ENCODE results near the gene CADM2. TPM values are rescaled to one million over a fixed set of nuclear protein-coding genes. Genes with fewer than 3 reads are reported as not detected.

The CADM2 gene
- total RNA-seq, 8 experiments from 2014 or later: 0.15 to 19.2 (median 4.8) TPM

- WGBS, 10 experiments: 0 to 86% (median 0%) methylated on average over 1 of the region's 1 CpG; no CpG with 5 or more reads in 2 of the 10 experiments
- ATAC-seq (replicated peaks in 6 of 8): no peak
- in situ Hi-C loops (cut with MboI; ENCODE audit: low pct_unique_long_range_greater_than_20kb in 2 of 9, low sequenced_read_pairs in 9 of 9, unreplicated experiment in 9 of 9): no loop called here
- Histone ChIP-seq H3K4me3 (no peak overlapping the region), H3K4me1 (replicated peaks in 1 of 2) (no peaks in the 10 kb centered on the region), H3K27ac (no peak overlapping the region)
Measured at GRCh38 chr3:84991422-84991900, 32.7 kb downstream of the CADM2 start.

GRCh38 chr3:84993956-84994355, 35.2 kb downstream of the CADM2 start:
- H3K27ac ChIP-seq: no peak overlapping the region
- ATAC-seq (replicated peaks in 6 of 8): no peak
- no peaks in the 10 kb centered on the region for H3K4me1 ChIP-seq (replicated peaks in 1 of 2)
- H3K4me3 ChIP-seq: no peak overlapping the region
- in situ Hi-C loops (cut with MboI; ENCODE audit: low pct_unique_long_range_greater_than_20kb in 2 of 9, low sequenced_read_pairs in 9 of 9, unreplicated experiment in 9 of 9): no loop called here
- 0 to 92% (median 81%) methylated on average over 2 to 4 of the region's 4 CpGs for WGBS, 10 experiments

GRCh38 chr3:84998545-84998944, 39.8 kb downstream of the CADM2 start:
- Histone ChIP-seq H3K27ac (no peak overlapping the region), H3K4me1 (replicated peaks in 1 of 2) (no peaks in the 10 kb centered on the region), H3K4me3 (no peak overlapping the region)
- 0 to 100% (median 76%) methylated on average over 1 to 3 of the region's 3 CpGs for WGBS, 10 experiments
- in situ Hi-C loops (cut with MboI; ENCODE audit: low pct_unique_long_range_greater_than_20kb in 2 of 9, low sequenced_read_pairs in 9 of 9, unreplicated experiment in 9 of 9): no loop called here
- ATAC-seq (replicated peaks in 6 of 8): no peak

GRCh38 chr3:85003479-85003878, 44.7 kb downstream of the CADM2 start:
- no peaks in the 10 kb centered on the region for H3K4me1 ChIP-seq (replicated peaks in 1 of 2)
- no peak overlapping the region for H3K4me3 ChIP-seq
- ATAC-seq (replicated peaks in 6 of 8): no peak
- in situ Hi-C loops (cut with MboI; ENCODE audit: low pct_unique_long_range_greater_than_20kb in 2 of 9, low sequenced_read_pairs in 9 of 9, unreplicated experiment in 9 of 9): no loop called here
- H3K27ac ChIP-seq: no peak overlapping the region

- ATAC-seq (replicated peaks in 6 of 8): peak in 1 of 8 experiments; percentile 38
- Histone ChIP-seq H3K4me3 (no peak overlapping the region), H3K4me1 (replicated peaks in 1 of 2) (no peaks in the 10 kb centered on the region), H3K27ac (no peak overlapping the region)
- in situ Hi-C loops (cut with MboI; ENCODE audit: low pct_unique_long_range_greater_than_20kb in 2 of 9, low sequenced_read_pairs in 9 of 9, unreplicated experiment in 9 of 9): no loop called here
- WGBS, 10 experiments: 0 to 100% (median 83%) methylated on average over 1 to 3 of the region's 3 CpGs
Measured at GRCh38 chr3:85004147-85004546, 45.4 kb downstream of the CADM2 start.

GRCh38 chr3:85005946-85006345, 47.2 kb downstream of the CADM2 start:
- no peak overlapping the region for H3K27ac ChIP-seq
- peak in 2 of 8 experiments; percentile 29 to 37 for ATAC-seq (replicated peaks in 6 of 8)
- H3K4me1 ChIP-seq (replicated peaks in 1 of 2): no peaks in the 10 kb centered on the region
- WGBS, 10 experiments: 22 to 100% (median 77%) methylated on average over 1 of the region's 1 CpG; no CpG with 5 or more reads in 4 of the 10 experiments
- H3K4me3 ChIP-seq: no peak overlapping the region
- in situ Hi-C loops (cut with MboI; ENCODE audit: low pct_unique_long_range_greater_than_20kb in 2 of 9, low sequenced_read_pairs in 9 of 9, unreplicated experiment in 9 of 9): no loop called here

- H3K27ac ChIP-seq: no peak overlapping the region
Measured at GRCh38 chr3:85007195-85008094, 48.7 kb downstream of the CADM2 start.

GRCh38 chr3:85020828-85021227, 62.0 kb downstream of the CADM2 start:
- in situ Hi-C loops (cut with MboI; ENCODE audit: low pct_unique_long_range_greater_than_20kb in 2 of 9, low sequenced_read_pairs in 9 of 9, unreplicated experiment in 9 of 9): no loop called here
- no peak overlapping the region for H3K27ac ChIP-seq
- H3K4me3 ChIP-seq: no peak overlapping the region
- 3 to 92% (median 53%) methylated on average over 1 to 5 of the region's 5 CpGs; no CpG with 5 or more reads in 1 of the 10 experiments for WGBS, 10 experiments
- ATAC-seq (replicated peaks in 6 of 8): no peak
- peaks cover 0 to 8% of the 10 kb centered on the region in 2 donors for H3K4me1 ChIP-seq (replicated peaks in 1 of 2)

More at GRCh38 chr3:85007195-85008094, 48.7 kb downstream of the CADM2 start:
- in situ Hi-C loops (cut with MboI; ENCODE audit: low pct_unique_long_range_greater_than_20kb in 2 of 9, low sequenced_read_pairs in 9 of 9, unreplicated experiment in 9 of 9): no loop called here
- WGBS, 10 experiments: 8 to 91% (median 56%) methylated on average over 1 to 7 of the region's 7 CpGs
- no peak for ATAC-seq (replicated peaks in 6 of 8)
- H3K4me1 ChIP-seq (replicated peaks in 1 of 2): no peaks in the 10 kb centered on the region
- H3K4me3 ChIP-seq: no peak overlapping the region

GRCh38 chr3:85030052-85030451, 71.3 kb downstream of the CADM2 start:
- WGBS, 10 experiments: 3 to 75% (median 36%) methylated on average over 2 to 7 of the region's 7 CpGs
- no peak overlapping the region for H3K27ac ChIP-seq
- in situ Hi-C loops (cut with MboI; ENCODE audit: low pct_unique_long_range_greater_than_20kb in 2 of 9, low sequenced_read_pairs in 9 of 9, unreplicated experiment in 9 of 9): no loop called here
- H3K4me1 ChIP-seq (replicated peaks in 1 of 2): no peaks in the 10 kb centered on the region
- ATAC-seq (replicated peaks in 6 of 8): no peak
- H3K4me3 ChIP-seq: no peak overlapping the region

- H3K4me1 ChIP-seq (replicated peaks in 1 of 2): no peaks in the 10 kb centered on the region
- WGBS, 10 experiments: 9 to 96% (median 83%) methylated on average over 1 to 2 of the region's 2 CpGs; no CpG with 5 or more reads in 3 of the 10 experiments
- in situ Hi-C loops (cut with MboI; ENCODE audit: low pct_unique_long_range_greater_than_20kb in 2 of 9, low sequenced_read_pairs in 9 of 9, unreplicated experiment in 9 of 9): no loop called here
- ATAC-seq (replicated peaks in 6 of 8): no peak
- no peak overlapping the region for H3K4me3 ChIP-seq
- no peak overlapping the region for H3K27ac ChIP-seq
Measured at GRCh38 chr3:85037203-85037602, 78.4 kb downstream of the CADM2 start.

GRCh38 chr3:85041001-85041400, 82.2 kb downstream of the CADM2 start:
- Histone ChIP-seq H3K27ac (no peak overlapping the region), H3K4me1 (replicated peaks in 1 of 2) (no peaks in the 10 kb centered on the region), H3K4me3 (no peak overlapping the region)
- 12 to 96% (median 77%) methylated on average over 3 to 4 of the region's 4 CpGs for WGBS, 10 experiments
- in situ Hi-C loops (cut with MboI; ENCODE audit: low pct_unique_long_range_greater_than_20kb in 2 of 9, low sequenced_read_pairs in 9 of 9, unreplicated experiment in 9 of 9): no loop called here
- no peak for ATAC-seq (replicated peaks in 6 of 8)

- Histone ChIP-seq H3K27ac (no peak overlapping the region), H3K4me3 (no peak overlapping the region), H3K4me1 (replicated peaks in 1 of 2) (no peaks in the 10 kb centered on the region)
- in situ Hi-C loops (cut with MboI; ENCODE audit: low pct_unique_long_range_greater_than_20kb in 2 of 9, low sequenced_read_pairs in 9 of 9, unreplicated experiment in 9 of 9): no loop called here
- no peak for ATAC-seq (replicated peaks in 6 of 8)
- 0 to 100% (median 68%) methylated on average over 1 to 2 of the region's 2 CpGs; no CpG with 5 or more reads in 1 of the 10 experiments for WGBS, 10 experiments
Measured at GRCh38 chr3:85041562-85042055, 82.8 kb downstream of the CADM2 start.

- H3K4me3 ChIP-seq: no peak overlapping the region
- no peaks in the 10 kb centered on the region for H3K4me1 ChIP-seq (replicated peaks in 1 of 2)
- ATAC-seq (replicated peaks in 6 of 8): no peak
- in situ Hi-C loops (cut with MboI; ENCODE audit: low pct_unique_long_range_greater_than_20kb in 2 of 9, low sequenced_read_pairs in 9 of 9, unreplicated experiment in 9 of 9): no loop called here
- H3K27ac ChIP-seq: no peak overlapping the region
- WGBS, 10 experiments: 0 to 100% (median 71%) methylated on average over 1 to 4 of the region's 4 CpGs; no CpG with 5 or more reads in 1 of the 10 experiments
Measured at GRCh38 chr3:85050821-85051220, 92.0 kb downstream of the CADM2 start.
